ENCODE measurements around the gene TOR1AIP2. TPM values are rescaled to one million over a fixed set of nuclear protein-coding genes. Genes with fewer than 3 reads are reported as not detected.

Gene TOR1AIP2
- total RNA-seq, 1 donor = 141 TPM

DNA sequence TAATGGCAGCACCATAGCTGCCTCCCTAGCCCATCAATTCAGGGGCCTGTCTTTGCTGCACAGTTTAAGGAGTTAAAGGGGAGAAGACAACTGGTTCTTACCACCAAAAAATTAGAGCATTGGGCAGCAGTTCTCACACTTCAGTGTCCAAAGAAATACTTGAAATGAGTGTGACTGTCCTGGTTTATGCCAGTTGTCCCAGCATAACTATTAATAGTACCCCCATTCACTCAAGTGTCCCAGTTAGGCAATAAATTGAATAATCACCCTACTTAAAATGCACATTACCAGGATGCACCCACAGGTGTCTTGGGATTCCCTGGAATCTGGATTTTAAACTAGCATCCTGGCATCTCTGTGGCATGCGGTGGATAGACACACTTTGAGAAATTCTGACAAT, 83.5 kb downstream of the TOR1AIP2 start:
- TF ChIP-seq CTCF (IDR thresholded peaks at IDR 0.05; ENCODE audit: insufficient read depth, low read length) = no peak
- no peak for DNase-seq (ENCODE audit: low read depth)
- no peak overlapping the region for H3K4me3 ChIP-seq (ENCODE audit: low read depth, low read length)

- no peak overlapping the region for H3K4me3 ChIP-seq (ENCODE audit: low read depth, low read length)
- no peak for TF ChIP-seq CTCF (IDR thresholded peaks at IDR 0.05; ENCODE audit: insufficient read depth, low read length)
- DNase-seq (ENCODE audit: low read depth) = no peak
Observed at GRCh38 chr1:179793281-179793680, 84.3 kb downstream of the TOR1AIP2 start.

Other genes with a start within 250 kb of the TOR1AIP2 start
- not detected in 2 replicates for gene FAM163A, start 134.5 kb downstream of the TOR1AIP2 start, total RNA-seq (ENCODE audit: low replicate concordance)
- 30.0 and 77.5 TPM in 2 replicates for gene TOR1AIP1, start 4.5 kb upstream of the TOR1AIP2 start, total RNA-seq (ENCODE audit: low replicate concordance)
- 57.9 and 115 TPM in 2 replicates for gene CEP350, start 77.0 kb upstream of the TOR1AIP2 start, total RNA-seq (ENCODE audit: low replicate concordance)